ENCODE data around the gene RIMS4.

DNA sequence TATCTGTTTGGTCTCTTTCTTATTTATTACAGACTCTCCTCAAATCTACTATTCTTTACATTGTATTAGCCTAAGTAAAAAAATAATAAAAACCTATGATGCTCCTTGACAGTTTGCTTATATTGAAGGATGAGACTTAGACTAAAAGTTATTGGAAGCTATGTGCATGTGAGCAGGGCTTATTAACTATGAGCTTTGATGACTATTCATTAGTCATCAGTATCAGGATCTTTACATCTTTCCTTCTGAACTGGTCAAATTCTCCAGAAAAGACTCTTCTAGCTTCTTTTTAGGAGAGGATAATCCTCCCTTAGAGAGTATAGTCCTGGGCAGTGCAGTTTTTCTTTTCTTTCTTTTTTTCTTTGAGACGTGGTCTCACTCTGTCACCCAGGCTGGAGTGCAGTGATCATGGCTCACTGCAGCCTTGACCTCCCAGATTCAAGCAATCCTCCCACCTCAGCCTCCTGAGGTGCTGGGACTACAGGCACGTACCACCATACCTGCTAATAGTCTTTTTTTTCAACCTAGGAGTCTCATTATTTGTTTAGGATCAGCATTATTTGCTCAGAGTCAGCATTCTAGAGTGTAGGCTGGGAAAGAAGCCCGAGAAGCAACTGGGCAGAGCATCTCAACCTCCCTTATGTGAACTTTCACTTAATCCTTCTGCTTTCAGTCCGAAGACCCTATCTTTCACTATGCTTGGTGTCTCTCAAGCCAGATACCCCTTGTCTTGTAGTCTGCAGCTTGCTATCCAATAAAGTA, 38.1 kb upstream of the RIMS4 start:
- no peak for TF ChIP-seq GTF2F1 (IDR thresholded peaks at IDR 0.05; ENCODE audit: borderline replicate concordance, low read depth, low read length)
- no peak for TF ChIP-seq ZNF274 (IDR thresholded peaks at IDR 0.05; ENCODE audit: borderline replicate concordance, extremely low read depth, low read length)
- no peak for TF ChIP-seq BCL11A (IDR thresholded peaks at IDR 0.05; ENCODE audit: low read depth in 2 of 2, low read length in 2 of 2)

Measured in H1 (cell line).